ENCODE results near the gene MYO1C. TPM values are rescaled to one million over a fixed set of nuclear protein-coding genes. Genes with fewer than 3 reads are reported as not detected.
A peak's percentile ranks its signal among the peaks of the same experiment; 100 is the strongest.

The MYO1C gene
- total and polyA plus RNA-seq, 9 of the 15 experiments (the other 6 are each of a cell fraction or from before 2014, with no cell fraction given) = 0.46 to 32.5 (median 11.6) TPM

DNA sequence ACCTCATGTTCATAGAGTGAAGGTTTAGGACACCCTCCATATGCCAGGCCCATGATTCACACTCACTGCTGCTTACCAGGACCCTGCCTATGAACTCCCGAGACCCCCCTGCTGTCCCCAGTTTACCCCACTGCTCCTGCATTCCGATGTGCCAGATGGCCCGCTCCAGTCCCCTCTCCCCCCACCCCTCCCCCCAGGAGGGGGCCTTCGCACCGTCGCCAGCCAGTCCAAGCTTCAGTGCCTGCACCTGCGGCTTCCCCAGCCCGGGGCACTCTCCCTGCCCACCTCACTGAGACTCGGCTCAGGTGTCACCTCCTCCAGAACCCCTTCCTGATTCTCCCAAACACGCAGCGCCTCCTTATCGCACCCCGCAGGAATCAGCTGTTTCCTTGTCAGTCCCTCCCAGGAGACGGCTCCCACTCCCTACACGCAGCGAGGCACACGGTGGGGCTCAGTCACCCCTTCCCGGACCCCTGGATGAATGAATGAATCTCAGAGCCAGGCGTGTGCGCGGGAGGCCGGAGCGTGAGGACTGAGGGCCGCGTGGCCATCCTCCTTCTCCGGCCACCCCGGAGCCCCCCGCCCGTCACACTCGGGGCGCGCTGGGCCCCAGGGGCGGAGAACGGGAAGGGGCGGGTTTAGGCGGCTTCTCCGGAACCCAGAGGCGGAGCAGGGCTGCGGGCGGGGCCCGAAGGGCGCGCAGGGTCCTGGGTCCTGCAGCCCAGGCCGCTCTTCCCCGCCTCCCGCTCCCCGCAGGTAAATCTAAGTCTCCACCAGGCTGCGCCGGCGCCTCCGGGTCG lies 1.6 kb downstream of the MYO1C start (continued):
- TF ChIP-seq, protein P1, sequence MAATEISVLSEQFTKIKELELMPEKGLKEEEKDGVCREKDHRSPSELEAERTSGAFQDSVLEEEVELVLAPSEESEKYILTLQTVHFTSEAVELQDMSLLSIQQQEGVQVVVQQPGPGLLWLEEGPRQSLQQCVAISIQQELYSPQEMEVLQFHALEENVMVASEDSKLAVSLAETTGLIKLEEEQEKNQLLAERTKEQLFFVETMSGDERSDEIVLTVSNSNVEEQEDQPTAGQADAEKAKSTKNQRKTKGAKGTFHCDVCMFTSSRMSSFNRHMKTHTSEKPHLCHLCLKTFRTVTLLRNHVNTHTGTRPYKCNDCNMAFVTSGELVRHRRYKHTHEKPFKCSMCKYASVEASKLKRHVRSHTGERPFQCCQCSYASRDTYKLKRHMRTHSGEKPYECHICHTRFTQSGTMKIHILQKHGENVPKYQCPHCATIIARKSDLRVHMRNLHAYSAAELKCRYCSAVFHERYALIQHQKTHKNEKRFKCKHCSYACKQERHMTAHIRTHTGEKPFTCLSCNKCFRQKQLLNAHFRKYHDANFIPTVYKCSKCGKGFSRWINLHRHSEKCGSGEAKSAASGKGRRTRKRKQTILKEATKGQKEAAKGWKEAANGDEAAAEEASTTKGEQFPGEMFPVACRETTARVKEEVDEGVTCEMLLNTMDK (IDR thresholded peaks at IDR 0.05; ENCODE audit: borderline replicate concordance, insufficient read depth, low read depth, low read length, poor library complexity, severe bottlenecking) = no peak
- no peak for TF ChIP-seq MTF1 (CRISPR knock-in tag; IDR thresholded peaks at IDR 0.05; ENCODE audit: borderline replicate concordance)
- no peak for TF ChIP-seq CBX5 (IDR thresholded peaks at IDR 0.05; ENCODE audit: borderline replicate concordance, low read depth)
- TF ChIP-seq ZNF143 (CRISPR knock-in tag; IDR thresholded peaks at IDR 0.05) = no peak
- no peak for TF ChIP-seq NR1H2 (CRISPR knock-in tag; IDR thresholded peaks at IDR 0.05)
- TF ChIP-seq, protein P2, sequence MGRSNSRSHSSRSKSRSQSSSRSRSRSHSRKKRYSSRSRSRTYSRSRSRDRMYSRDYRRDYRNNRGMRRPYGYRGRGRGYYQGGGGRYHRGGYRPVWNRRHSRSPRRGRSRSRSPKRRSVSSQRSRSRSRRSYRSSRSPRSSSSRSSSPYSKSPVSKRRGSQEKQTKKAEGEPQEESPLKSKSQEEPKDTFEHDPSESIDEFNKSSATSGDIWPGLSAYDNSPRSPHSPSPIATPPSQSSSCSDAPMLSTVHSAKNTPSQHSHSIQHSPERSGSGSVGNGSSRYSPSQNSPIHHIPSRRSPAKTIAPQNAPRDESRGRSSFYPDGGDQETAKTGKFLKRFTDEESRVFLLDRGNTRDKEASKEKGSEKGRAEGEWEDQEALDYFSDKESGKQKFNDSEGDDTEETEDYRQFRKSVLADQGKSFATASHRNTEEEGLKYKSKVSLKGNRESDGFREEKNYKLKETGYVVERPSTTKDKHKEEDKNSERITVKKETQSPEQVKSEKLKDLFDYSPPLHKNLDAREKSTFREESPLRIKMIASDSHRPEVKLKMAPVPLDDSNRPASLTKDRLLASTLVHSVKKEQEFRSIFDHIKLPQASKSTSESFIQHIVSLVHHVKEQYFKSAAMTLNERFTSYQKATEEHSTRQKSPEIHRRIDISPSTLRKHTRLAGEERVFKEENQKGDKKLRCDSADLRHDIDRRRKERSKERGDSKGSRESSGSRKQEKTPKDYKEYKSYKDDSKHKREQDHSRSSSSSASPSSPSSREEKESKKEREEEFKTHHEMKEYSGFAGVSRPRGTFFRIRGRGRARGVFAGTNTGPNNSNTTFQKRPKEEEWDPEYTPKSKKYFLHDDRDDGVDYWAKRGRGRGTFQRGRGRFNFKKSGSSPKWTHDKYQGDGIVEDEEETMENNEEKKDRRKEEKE (IDR thresholded peaks at IDR 0.05; ENCODE audit: borderline replicate concordance in 1 of 2, control insufficient read depth in 1 of 2, low read depth in 2 of 2, low read length in 1 of 2) = no peak
- TF ChIP-seq RBM22 (IDR thresholded peaks at IDR 0.05; ENCODE audit: low read depth, low read length, poor library complexity, severe bottlenecking) = peak; percentile 27
- no peak for TF ChIP-seq ZNF780A (CRISPR knock-in tag; IDR thresholded peaks at IDR 0.05)
- TF ChIP-seq ZNF431 (CRISPR knock-in tag; IDR thresholded peaks at IDR 0.05) = no peak
- TF ChIP-seq EZH2 (IDR thresholded peaks at IDR 0.05; ENCODE audit: borderline replicate concordance, low read depth, low read length) = no peak
- 0 out of 2 replicates have a peak, but pooled peaks have one; percentile 65 for TF ChIP-seq ZNF444 (CRISPR knock-in tag; IDR thresholded peaks at IDR 0.05)
- peak; percentile 62 for TF ChIP-seq SUPT5H (IDR thresholded peaks at IDR 0.05)
- peak; percentile 67 for TF ChIP-seq SOX6 (IDR thresholded peaks at IDR 0.05)
- TF ChIP-seq FUS (optimal IDR thresholded peaks at IDR 0.05; ENCODE audit: low read depth, low read length) = no peak
- no peak for TF ChIP-seq SNRNP70 (optimal IDR thresholded peaks at IDR 0.05; ENCODE audit: low read depth, low read length)
- TF ChIP-seq PRPF4 (IDR thresholded peaks at IDR 0.05; ENCODE audit: insufficient read depth, low read depth, low read length, poor library complexity, severe bottlenecking) = no peak
